ENCODE results near the gene GLRX.

GRCh38 chr5:95838001-95838520, 15.5 kb upstream of the GLRX start:
- TF ChIP-seq CTCF (IDR thresholded peaks at IDR 0.05) (no peak), POLR2AphosphoS5 (IDR thresholded peaks at IDR 0.05) (no peak), POLR2A (IDR thresholded peaks at IDR 0.05; ENCODE audit: low read depth) (no peak), EP300 (IDR thresholded peaks at IDR 0.05) (no peak)

Measured in esophagus muscularis mucosa (tissue), 4 donors.